ENCODE measurements around the gene MEP1A.
"Not testable (repeated sequence)": the region's sequence is repeated elsewhere in the genome, so short reads cannot be mapped to it uniquely, and the experiment has no call there.

MEP1A gene

GRCh38 chr6:46848684-46849360, 55.6 kb downstream of the MEP1A start:
- ChIA-PET CTCF (interaction anchor here (0.6 to 1.7 kb wide), 37 partner anchors 8 to 809 kb away, joined by 3 to 10 read pairs (median 4); partner anchors contain the start of gene TNFRSF21), POLR2A (ENCODE audit: low non-redundant PET) (no interaction called here)
- peak; percentile 67 for DNase-seq (ENCODE audit: low spot score)
- H3K27ac ChIP-seq = peak overlapping the region; percentile 18; the same call in 1 of the 2 replicates
- TF ChIP-seq CTCF (conservative IDR thresholded peaks at IDR 0.05; ENCODE audit: low read depth) = peak; percentile 94

GRCh38 chr6:46849361-46849690, 56.1 kb downstream of the MEP1A start:
- ChIA-PET POLR2A (ENCODE audit: low non-redundant PET) (no interaction called here), CTCF (interaction anchor here (0.6 to 1.7 kb wide), 26 partner anchors 13 to 809 kb away, joined by 3 to 10 read pairs (median 4); partner anchors contain the start of gene TNFRSF21)

GRCh38 chr6:46850792-46851191, 57.6 kb downstream of the MEP1A start:
- no peak for TF ChIP-seq CTCF (conservative IDR thresholded peaks at IDR 0.05; ENCODE audit: low read depth)
- ChIA-PET CTCF (no interaction called here), POLR2A (ENCODE audit: low non-redundant PET) (no interaction called here)
- DNase-seq (ENCODE audit: low spot score) = no peak
- H3K27ac ChIP-seq = no peak overlapping the region

More at GRCh38 chr6:46849361-46849690, 56.1 kb downstream of the MEP1A start:
- DNase-seq (ENCODE audit: low spot score) = no peak
- H3K27ac ChIP-seq = peak overlapping the region; percentile 18; the same call in 1 of the 2 replicates
- TF ChIP-seq CTCF (conservative IDR thresholded peaks at IDR 0.05; ENCODE audit: low read depth) = no peak

- DNase-seq (ENCODE audit: low spot score); POLR2A ChIA-PET (ENCODE audit: low non-redundant PET); CTCF ChIA-PET; H3K27ac ChIP-seq: not testable (repeated sequence)
Measured at GRCh38 chr6:46851576-46851975, 58.4 kb downstream of the MEP1A start.

- POLR2A ChIA-PET (ENCODE audit: low non-redundant PET); H3K27ac ChIP-seq: not testable (repeated sequence)
- CTCF ChIA-PET = interaction anchor here (0.6 to 0.9 kb wide), 6 partner anchors 32 to 221 kb away, joined by 3 to 4 read pairs (median 4); no protein-coding TSS in a partner anchor
- peak; percentile 38 for TF ChIP-seq CTCF (conservative IDR thresholded peaks at IDR 0.05; ENCODE audit: low read depth)
- DNase-seq (ENCODE audit: low spot score) = peak; percentile 15
Measured at GRCh38 chr6:46855966-46856365, 62.8 kb downstream of the MEP1A start.

- H3K27ac ChIP-seq = no peak overlapping the region
- ChIA-PET CTCF (interaction anchor here (0.9 kb wide), 1 partner anchor 13 kb away, joined by 4 read pairs; no protein-coding TSS in a partner anchor), POLR2A (ENCODE audit: low non-redundant PET) (no interaction called here)
- DNase-seq (ENCODE audit: low spot score) = no peak
- no peak for TF ChIP-seq CTCF (conservative IDR thresholded peaks at IDR 0.05; ENCODE audit: low read depth)
Measured at GRCh38 chr6:46862381-46862780, 69.2 kb downstream of the MEP1A start.

- TF ChIP-seq CTCF (conservative IDR thresholded peaks at IDR 0.05; ENCODE audit: low read depth) = no peak
- no peak overlapping the region for H3K27ac ChIP-seq
- DNase-seq (ENCODE audit: low spot score) = no peak
- CTCF ChIA-PET = no interaction called here
- POLR2A ChIA-PET (ENCODE audit: low non-redundant PET) = no interaction called here
Measured at GRCh38 chr6:46863791-46864190, 70.6 kb downstream of the MEP1A start.

Data from RWPE1 (cell line).